H1 (cell line): Measurements from ENCODE around the gene SEC61G. TPM values are rescaled to one million over a fixed set of nuclear protein-coding genes. Genes with fewer than 3 reads are reported as not detected.

Source experiments
- BACH1 ChIP-seq: IDR thresholded peaks from 2 replicates; pipeline ENCODE4 v1.6.1; 2012; ENCODE audit warnings: low read length, improper control_type of control experiment
- CHD7 ChIP-seq: fragments of 300-600 bp; sonication (generic); IDR thresholded peaks from 2 replicates; pipeline ENCODE4 v1.7.1; 2012; ENCODE audit warnings: low read length, moderate library complexity, mild to moderate bottlenecking, inconsistent platforms; ENCODE audit not compliant: insufficient replicate concordance
- GABPA ChIP-seq: IDR thresholded peaks from 2 replicates; pipeline ENCODE4 v1.6.1; 2011; ENCODE audit warnings: mild to moderate bottlenecking, low read length, moderate library complexity, borderline replicate concordance; ENCODE audit not compliant: insufficient read depth
- KDM1A ChIP-seq: fragments of 200-600, 300-600 bp; sonication (generic); IDR thresholded peaks from 2 replicates; pipeline ENCODE4 v1.7.1; 2016; ENCODE audit warnings: mild to moderate bottlenecking, low read length, borderline replicate concordance
- NANOG ChIP-seq: IDR thresholded peaks from 2 replicates; pipeline ENCODE4 v1.6.1; 2011; ENCODE audit warnings: low read length, low read depth, mild to moderate bottlenecking, inconsistent platforms; ENCODE audit not compliant: insufficient read depth, poor library complexity, severe bottlenecking
- SRF ChIP-seq: IDR thresholded peaks from 2 replicates; pipeline ENCODE4 v1.6.1; 2011; ENCODE audit warnings: mild to moderate bottlenecking, low read depth, low read length, moderate library complexity
- TAF1 ChIP-seq: IDR thresholded peaks from 2 replicates; pipeline ENCODE4 v1.6.1; 2011; ENCODE audit warnings: mild to moderate bottlenecking, low read depth, low read length
- TCF12 ChIP-seq: IDR thresholded peaks from 2 replicates; pipeline ENCODE4 v1.6.1; 2011; ENCODE audit warnings: low read depth, mild to moderate bottlenecking, low read length
- TEAD4 ChIP-seq: IDR thresholded peaks from 2 replicates; pipeline ENCODE4 v1.6.1; 2012; ENCODE audit warnings: low read depth, low read length, inconsistent platforms, mixed read lengths
- polyA plus RNA-seq, 7 experiments: library from polyadenylated mRNA; depleted of rRNA in 3 of 7; stranded (reverse) in 5 of 7; unstranded in 2 of 7; fragments of >200 nt in 5 of 7; fragments of 200-250 nt in 2 of 7; gene quantifications; 1 replicate in 5 of 7; 2 replicates in 1 of 7; 4 replicates in 1 of 7; pipeline versions ENCODE4 v1.2.1 to v1.2.3, GENCODE V29; 2011 to 2013; ENCODE audit warnings: missing spikeins in 2 of 7, mixed read lengths in 2 of 7
- total RNA-seq: library from RNA; stranded (reverse); fragmentation: NEBNext Ultra II Directional; extraction: Animal tissue kit (Norgen Biotek cat#: 25700); gene quantifications from 2 replicates; pipeline ENCODE4 v1.2.1, GENCODE V29; 2021

Gene SEC61G
- total and polyA plus RNA-seq, 2 of the 8 experiments (the other 6 are each of a cell fraction or from before 2014, with no cell fraction given), result 142 to 274 TPM

- no peak for TF ChIP-seq CHD7
- no peak for TF ChIP-seq TEAD4
- no peak for TF ChIP-seq SRF
- TF ChIP-seq TAF1, result no peak
- no peak for TF ChIP-seq GABPA
- TF ChIP-seq KDM1A, result no peak
- TF ChIP-seq TCF12, result no peak
- TF ChIP-seq NANOG, result no peak
- no peak for TF ChIP-seq BACH1
Observed at GRCh38 chr7:54802841-54803240, 43.8 kb upstream of the SEC61G start (continued).
